ENCODE results near the gene UBAC1. TPM values are rescaled to one million over a fixed set of nuclear protein-coding genes. Genes with fewer than 3 reads are reported as not detected.

UBAC1 gene
- total RNA-seq, 1 donor from 2014 or later = 25.5 TPM

- Mint-ChIP-seq H3K4me3 (no peak overlapping the region), H3K27me3 (no peaks in the 10 kb centered on the region), H3K9me3 (no peaks in the 10 kb centered on the region), H3K4me1 (peaks cover 3% of the 10 kb centered on the region), H3K27ac (no peak overlapping the region), H3K36me3 (ENCODE audit: low read depth) (no peaks in the 10 kb centered on the region)
- intact Hi-C loops (cut with micrococcal nuclease) = no loop called here
- ATAC-seq (ENCODE audit: low read depth) (no peak), DNase-seq (no peak)
- ChIA-PET CTCF (no interaction called here), POLR2A (no interaction called here)
- TF ChIP-seq, protein P1, sequence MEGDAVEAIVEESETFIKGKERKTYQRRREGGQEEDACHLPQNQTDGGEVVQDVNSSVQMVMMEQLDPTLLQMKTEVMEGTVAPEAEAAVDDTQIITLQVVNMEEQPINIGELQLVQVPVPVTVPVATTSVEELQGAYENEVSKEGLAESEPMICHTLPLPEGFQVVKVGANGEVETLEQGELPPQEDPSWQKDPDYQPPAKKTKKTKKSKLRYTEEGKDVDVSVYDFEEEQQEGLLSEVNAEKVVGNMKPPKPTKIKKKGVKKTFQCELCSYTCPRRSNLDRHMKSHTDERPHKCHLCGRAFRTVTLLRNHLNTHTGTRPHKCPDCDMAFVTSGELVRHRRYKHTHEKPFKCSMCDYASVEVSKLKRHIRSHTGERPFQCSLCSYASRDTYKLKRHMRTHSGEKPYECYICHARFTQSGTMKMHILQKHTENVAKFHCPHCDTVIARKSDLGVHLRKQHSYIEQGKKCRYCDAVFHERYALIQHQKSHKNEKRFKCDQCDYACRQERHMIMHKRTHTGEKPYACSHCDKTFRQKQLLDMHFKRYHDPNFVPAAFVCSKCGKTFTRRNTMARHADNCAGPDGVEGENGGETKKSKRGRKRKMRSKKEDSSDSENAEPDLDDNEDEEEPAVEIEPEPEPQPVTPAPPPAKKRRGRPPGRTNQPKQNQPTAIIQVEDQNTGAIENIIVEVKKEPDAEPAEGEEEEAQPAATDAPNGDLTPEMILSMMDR (IDR thresholded peaks at IDR 0.05) = no peak
These were observed 46.9 kb upstream of the UBAC1 start for GRCh38 chr9:136007934-136008692.

DNA sequence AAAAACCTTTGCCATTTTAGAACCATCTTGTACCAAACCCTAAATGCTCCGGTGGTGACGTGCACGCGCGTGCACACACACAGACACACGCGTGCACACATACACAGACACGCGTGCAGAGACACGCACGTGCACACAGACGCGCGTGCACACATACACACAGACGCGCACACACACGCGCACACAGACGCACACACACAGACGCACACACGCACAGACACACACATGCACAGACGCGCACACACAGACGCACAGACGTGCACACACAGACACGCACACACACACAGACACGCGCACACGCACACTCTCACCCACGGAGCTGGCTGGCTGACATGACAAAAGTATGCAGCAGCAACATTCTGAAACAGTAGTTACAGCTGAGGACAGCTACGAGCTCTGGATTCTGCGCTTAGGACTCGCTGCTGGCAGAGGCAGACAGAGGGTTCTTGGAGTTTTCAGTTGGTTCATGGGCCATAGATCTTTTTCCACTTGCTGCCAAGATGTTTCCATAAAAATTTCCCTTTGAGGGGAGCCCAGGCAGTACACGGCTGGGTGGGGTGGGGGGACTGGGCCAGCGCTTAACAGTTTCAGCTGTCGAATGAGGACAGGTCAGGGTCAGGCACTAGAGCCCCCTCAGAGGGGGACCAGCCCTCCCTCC is 46.2 kb upstream of the UBAC1 start:
- no peak for ATAC-seq (ENCODE audit: low read depth)
- intact Hi-C loops (cut with micrococcal nuclease) = no loop called here
- ChIA-PET CTCF (no interaction called here), POLR2A (no interaction called here)
- Mint-ChIP-seq H3K4me1 (peaks cover 3% of the 10 kb centered on the region), H3K27ac (no peak overlapping the region), H3K4me3 (no peak overlapping the region), H3K27me3 (no peaks in the 10 kb centered on the region), H3K36me3 (ENCODE audit: low read depth) (no peaks in the 10 kb centered on the region), H3K9me3 (no peaks in the 10 kb centered on the region)
- DNase-seq = no peak
- TF ChIP-seq, protein P1 (IDR thresholded peaks at IDR 0.05) = no peak

- intact Hi-C loops (cut with micrococcal nuclease) = no loop called here
- ATAC-seq (ENCODE audit: low read depth) (no peak), DNase-seq (no peak)
- H3K4me3 Mint-ChIP-seq = no peak overlapping the region
- no peaks in the 10 kb centered on the region for H3K36me3 Mint-ChIP-seq (ENCODE audit: low read depth)
- peaks cover 3% of the 10 kb centered on the region for H3K4me1 Mint-ChIP-seq
- TF ChIP-seq, protein P1 (IDR thresholded peaks at IDR 0.05) = no peak
- ChIA-PET CTCF (no interaction called here), POLR2A (no interaction called here)
- no peak overlapping the region for H3K27ac Mint-ChIP-seq
- H3K9me3 Mint-ChIP-seq = no peaks in the 10 kb centered on the region
- no peaks in the 10 kb centered on the region for H3K27me3 Mint-ChIP-seq
These were observed 45.0 kb upstream of the UBAC1 start for GRCh38 chr9:136006169-136006568.

DNA sequence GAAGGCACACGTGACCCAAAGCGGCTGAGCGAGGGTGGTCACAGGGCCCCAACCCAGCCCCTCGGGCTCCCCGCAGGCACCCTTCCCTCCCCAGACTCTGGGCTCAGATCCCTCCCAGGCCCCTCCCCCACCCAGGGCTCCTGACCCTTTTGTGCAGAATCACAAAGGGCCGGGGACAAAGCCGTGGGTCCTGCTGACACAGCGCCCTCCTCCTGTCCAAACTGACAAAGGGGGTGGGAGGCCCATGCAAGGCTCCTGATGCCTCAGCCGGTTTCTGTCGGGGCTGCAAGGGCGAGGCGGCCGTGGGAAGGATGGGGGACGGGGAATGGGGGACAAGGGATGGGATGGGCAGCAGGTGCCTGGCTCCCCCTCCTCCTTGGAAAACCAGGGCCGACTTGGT is 43.5 kb upstream of the UBAC1 start:
- TF ChIP-seq, protein P1 (IDR thresholded peaks at IDR 0.05) = no peak
- no peak for ATAC-seq (ENCODE audit: low read depth)
- intact Hi-C loops (cut with micrococcal nuclease) = no loop called here
- ChIA-PET CTCF (no interaction called here), POLR2A (no interaction called here)
- no peaks in the 10 kb centered on the region for H3K27me3 Mint-ChIP-seq
- DNase-seq = no peak
- H3K4me1 Mint-ChIP-seq = peaks cover 3% of the 10 kb centered on the region
- no peaks in the 10 kb centered on the region for H3K36me3 Mint-ChIP-seq (ENCODE audit: low read depth)
- H3K4me3 Mint-ChIP-seq = no peak overlapping the region
- H3K27ac Mint-ChIP-seq = no peak overlapping the region
- no peaks in the 10 kb centered on the region for H3K9me3 Mint-ChIP-seq

GRCh38 chr9:136004219-136004618 is 43.0 kb upstream of the UBAC1 start:
- ChIA-PET POLR2A (no interaction called here), CTCF (no interaction called here)
- Mint-ChIP-seq H3K36me3 (ENCODE audit: low read depth) (no peaks in the 10 kb centered on the region), H3K27ac (no peak overlapping the region), H3K4me3 (no peak overlapping the region), H3K9me3 (no peaks in the 10 kb centered on the region), H3K4me1 (peaks cover 3% of the 10 kb centered on the region), H3K27me3 (no peaks in the 10 kb centered on the region)
- TF ChIP-seq, protein P1 (IDR thresholded peaks at IDR 0.05) = no peak
- no peak for DNase-seq
- ATAC-seq (ENCODE audit: low read depth) = no peak
- intact Hi-C loops (cut with micrococcal nuclease) = no loop called here
